Stimulated activated CD4-positive, alpha-beta T cell treated with anti-CD3 and anti-CD28 coated beads, Interleukin-12 subunit alpha, Interleukin-12 subunit beta, amount 100 ng/mL, for 24 hours (primary cell): ENCODE measurements around the gene CD300LF.

Experiments
- DNase-seq, 2 experiments: peaks; one replicate each; pipeline ENCODE4 v3.0.0-alpha.2; 2020; ENCODE audit warnings: low read depth in 2 of 2

CD300LF gene

DNA sequence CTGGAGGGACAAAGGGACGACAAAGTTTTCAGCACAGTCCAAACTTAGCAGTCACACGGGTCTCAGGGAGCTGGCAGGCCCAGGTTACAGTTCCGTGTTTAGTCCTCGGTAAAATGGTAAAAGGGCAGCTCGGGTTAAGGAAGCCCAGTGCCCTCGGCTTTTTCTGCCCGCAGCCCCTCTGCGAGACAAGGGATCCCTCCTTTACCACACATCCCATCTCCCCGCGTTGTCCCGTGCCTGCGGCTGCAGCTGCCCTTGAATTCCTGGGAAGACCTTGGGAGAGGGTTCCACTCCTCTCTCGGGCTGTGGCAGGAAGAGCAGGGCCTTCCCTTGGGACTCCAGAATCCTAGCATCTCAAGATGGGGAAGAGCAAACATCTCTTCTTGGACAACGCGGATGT, 17.1 kb upstream of the CD300LF start:
- no peak for DNase-seq

DNA sequence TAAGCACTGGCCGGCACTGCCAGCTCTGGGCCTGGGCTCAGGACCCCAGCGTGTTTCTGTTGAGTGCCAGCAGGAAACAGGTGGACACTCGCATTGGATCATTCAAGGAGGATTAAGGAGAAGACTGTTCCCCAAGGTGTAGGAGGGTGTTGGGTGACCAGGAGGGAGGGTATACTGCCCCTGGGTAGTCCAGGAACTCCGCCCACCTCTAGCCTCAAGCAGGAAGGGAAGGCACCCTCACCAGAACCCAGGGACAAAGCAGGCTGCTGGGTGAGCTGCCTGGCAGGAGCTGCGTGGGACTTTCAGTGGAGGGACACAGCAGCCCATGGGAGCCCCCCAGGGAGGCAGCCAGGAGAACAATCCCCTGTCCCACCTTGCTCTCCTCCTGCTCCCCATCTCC, 16.6 kb upstream of the CD300LF start:
- no peak for DNase-seq

DNA sequence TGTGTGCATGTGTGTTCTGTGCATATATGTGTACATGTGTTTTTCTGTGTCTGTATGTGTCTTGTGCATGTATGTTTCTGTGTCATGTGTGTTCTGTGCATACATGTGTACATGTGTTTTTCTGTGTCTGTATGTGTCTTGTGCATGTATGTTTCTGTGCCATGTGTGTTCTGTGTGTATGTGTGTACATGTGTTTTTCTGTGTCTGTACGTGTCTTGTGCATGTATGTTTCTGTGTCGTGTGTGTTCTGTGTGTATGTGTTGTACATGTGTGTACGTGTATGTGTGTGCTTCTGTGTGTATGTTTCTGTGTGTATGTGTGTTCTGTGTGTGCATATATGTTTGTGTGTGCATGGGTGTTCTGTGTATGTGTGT, 16.0 kb upstream of the CD300LF start:
- DNase-seq, result no peak

DNA sequence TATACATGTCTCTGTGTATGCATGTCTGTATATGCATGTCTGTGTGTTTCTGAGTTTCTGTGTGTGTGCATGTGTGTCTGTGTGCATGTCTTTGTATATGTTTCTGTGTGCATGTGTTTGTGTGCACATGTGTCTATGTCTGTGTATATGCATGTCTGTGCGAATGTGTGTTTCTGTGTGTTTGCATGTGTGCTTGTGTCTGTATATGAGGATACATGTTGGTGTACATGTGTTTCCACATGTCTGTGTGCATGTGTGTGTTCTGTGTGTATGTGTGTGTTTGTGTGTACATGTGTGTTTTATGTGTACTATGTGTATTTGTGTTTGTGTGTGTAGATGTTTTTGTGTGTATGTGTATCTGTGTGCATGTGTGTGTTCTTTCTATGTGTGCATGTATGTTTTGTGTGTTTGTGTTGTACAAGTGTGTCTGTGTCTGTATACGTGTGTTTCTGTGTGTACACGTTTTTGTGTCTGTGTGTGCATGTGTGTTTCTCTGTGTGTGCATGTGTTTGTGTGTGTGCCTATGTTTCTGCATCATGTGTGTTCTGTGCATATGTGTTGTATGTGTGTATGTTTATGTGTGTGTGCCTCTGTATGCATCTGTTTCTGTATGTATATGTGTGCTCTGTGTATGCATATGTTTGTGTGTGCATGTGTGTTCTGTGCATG, 15.4 kb upstream of the CD300LF start:
- no peak for DNase-seq

DNA sequence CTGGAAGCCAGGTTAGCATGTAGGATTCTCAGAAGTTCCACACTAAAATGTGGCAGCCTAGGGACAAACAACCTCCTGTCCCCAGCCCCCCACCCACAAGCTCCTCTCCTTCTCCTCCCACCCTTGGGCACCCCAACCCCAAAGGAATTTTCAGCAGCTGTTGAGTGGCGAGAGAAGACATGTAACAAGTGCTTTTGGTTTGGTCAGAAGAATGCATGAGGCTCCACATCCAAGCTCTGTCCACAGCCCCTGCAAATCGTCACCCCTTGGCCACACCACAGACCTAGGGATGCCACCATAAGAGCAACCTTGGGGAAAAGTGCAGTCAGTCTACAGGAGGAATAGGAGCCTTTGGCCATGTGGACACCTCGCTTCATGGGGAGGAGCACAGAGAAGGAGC, 12.4 kb upstream of the CD300LF start:
- DNase-seq, result no peak

DNA sequence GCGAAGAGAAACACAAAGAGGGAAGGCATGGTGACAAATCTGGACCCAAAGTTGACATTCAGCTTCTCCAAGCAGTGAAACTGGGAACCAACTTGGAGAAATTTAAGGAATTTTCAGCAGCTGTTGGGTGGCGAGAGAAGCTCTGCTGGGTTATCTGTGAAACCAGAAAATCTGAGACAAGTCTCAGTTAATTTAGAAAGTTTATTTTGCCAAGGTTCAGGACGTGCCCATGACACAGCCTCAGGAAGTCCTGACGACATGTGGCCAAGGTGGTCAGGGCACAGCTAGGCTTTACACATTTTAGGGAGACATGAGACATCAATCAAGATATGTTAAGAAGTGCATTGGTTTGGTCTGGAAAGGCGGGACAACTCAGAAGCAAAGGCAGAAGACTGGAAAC, 11.2 kb upstream of the CD300LF start:
- DNase-seq, result no peak

DNA sequence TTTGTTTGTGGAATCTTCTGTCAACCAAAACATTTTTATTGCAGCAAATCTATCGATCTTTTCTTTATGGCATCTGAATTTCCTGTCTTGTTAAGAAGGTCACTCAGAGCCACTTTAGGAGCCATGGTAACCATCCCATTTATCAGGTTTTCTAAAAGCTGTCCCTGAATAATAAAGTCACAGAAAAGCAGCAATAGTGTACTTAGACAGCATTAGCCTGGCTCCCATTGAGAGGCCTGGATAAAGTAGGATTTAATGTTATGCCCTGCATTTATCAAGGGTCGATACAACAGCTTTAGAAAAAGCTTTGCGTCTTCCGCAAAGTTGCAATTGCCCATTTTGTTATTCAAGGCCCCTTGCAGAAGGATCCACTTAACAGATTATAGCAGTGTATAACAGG, 10.1 kb upstream of the CD300LF start:
- no peak for DNase-seq

DNA sequence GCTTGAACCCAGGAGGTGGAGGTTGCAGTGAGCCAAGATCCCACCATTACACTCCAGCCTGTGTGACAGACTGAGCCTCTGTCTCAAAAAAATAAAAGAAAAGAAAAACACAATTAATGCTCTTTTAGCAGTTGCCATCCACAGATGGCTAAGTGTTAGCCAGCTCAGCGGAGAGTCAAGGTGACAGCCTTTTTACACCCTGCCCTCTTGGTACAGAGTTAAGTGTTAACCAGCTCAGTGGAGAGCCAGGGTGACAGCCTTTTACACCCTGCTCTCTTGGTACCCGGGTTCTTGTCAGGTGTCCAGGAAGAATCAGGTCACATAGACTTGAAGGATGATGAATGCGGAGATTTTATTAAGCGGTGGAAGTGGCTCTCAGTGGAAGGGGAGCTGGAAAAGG, 7.8 kb upstream of the CD300LF start:
- no peak for DNase-seq

DNA sequence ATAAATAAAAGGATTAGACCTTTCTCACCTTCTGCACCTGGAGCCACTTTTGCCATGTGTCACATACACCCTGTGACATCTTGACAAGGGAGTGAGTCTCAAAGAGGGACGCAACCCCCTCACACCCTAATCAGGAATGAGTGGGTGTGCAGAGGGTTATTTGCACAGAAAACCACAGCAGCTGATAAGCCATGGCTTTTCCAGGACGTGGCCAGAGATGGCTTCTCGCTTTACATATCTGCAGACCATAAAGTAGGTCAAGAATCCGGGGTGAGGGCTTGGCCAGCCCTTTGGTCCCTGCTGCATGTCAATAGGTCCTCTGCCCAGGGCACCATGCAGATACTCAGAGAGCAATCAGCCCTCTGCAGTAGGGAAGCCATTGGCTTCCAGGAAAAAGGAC, 2.4 kb upstream of the CD300LF start:
- no peak for DNase-seq

DNA sequence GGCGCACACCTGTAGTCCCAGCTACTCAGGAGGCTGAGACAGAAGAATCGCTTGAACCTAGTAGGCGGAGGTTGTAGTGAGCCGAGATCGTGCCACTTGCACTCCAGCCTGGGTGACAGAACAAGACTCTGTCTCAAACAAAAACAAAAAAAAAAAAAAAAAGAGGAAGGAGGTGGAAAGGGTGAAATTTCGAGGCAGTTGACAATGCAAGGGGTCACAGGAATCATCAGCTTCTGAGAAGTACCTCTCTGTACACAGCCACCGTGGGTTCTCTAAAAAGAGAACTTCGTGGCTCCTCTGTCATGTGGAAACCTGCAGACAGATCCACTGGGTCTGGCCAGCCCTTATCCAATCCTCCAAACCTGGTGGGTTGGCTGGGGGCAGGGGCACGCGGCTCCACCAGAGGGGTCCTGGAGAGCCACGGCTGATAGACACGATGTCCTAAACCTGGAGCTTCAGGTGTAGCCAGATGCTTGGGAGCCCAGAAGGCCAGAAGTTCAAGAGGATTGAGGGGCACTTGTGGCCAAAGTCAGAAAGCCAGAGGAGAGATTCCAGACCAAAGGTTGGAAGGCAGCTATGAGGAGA, 540 bp upstream of the CD300LF start:
- DNase-seq, result no peak

DNA sequence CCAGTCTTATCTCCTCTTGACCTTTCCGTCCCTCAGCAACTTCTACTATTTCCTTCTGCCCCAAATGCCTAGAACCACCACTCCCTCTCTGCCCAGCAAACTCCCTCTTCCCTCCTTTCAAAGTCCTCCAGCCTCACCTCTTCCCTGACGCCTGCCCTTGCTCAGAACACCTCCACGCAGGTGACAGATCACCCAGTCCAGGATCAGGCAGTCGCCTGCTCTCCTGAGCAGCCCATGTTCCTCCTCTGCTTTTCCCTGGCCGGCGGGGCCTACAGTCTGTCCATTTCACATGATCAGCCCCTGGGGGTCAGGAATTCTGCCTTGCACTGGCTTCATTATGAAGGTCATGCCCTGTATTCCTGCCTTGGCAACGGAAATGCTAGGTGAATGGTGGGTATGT, 422 bp downstream of the CD300LF start:
- DNase-seq, result no peak

DNA sequence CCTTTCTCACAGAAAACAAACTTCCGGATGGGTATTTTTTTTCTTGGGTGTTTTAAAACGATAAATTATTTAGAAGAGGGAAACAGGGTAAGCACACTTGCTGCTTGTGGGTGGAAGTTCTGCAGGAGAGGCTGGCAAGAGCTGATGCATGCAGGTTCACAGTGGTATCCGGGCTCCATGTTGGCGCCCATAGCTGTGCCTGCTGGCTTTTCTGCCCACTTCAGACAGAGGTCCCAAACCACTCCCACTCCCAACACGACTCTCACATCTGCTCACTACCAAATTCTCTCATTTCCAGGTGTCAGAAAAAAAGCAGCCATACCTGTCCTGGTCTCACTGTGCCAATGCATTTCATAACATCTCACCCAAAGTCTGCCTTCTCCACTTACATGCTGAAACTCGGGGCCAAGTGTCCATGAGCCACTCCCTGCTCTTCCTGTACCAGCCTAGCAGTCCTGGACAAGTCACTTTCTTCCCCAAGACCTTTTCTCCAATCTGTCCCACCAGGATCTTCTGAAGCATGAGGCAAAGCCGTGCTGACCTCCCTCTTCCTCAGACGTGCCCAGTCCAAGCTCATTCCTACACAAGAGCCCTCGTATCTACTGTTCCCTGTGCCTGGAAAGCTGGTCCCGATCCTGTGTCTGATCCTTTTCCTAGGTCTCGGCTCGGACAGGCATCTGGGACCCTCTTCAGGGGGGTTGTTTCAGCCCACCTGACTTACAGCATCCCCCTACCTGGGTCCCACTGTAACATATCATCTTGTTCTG, 1.5 kb downstream of the CD300LF start:
- DNase-seq, result no peak

DNA sequence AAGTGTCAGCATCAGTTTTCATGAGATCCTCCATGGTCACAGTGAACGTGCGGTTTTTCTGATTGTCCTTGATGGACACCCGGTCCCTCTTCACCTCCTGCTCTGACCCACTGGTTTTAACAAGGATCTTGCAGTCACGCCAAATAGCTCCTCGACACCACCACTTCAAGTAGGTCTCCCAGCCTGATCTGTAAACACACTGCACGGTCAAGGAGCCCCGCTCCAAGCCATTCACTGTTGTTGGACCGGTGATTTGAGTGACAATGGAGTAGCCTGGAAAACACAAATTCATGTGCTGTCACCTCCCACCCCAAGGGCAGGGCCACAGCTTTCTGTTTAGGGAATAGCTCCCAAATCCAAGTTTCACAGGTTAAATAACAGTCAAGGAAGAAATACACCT, 8.2 kb downstream of the CD300LF start:
- no peak for DNase-seq

DNA sequence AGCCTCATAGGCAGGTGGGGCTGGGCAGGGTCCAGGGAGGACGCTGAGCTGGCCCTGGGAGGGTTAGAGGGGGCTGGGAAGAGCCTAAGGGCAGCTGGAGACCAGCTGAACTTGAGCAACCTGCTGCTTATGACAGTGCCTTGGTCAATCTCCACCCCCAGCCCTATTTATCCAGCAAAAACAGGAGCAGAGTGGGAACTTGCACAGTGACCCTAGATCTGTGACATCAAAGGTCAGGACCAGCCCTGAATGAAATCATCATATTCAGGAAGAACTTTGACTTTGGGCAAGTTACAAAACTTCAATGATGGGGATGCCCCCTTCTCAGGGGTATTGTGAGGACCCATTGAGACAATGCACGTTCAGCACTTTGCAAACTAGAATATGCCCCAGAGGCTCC, 9.4 kb downstream of the CD300LF start:
- DNase-seq, result no peak

DNA sequence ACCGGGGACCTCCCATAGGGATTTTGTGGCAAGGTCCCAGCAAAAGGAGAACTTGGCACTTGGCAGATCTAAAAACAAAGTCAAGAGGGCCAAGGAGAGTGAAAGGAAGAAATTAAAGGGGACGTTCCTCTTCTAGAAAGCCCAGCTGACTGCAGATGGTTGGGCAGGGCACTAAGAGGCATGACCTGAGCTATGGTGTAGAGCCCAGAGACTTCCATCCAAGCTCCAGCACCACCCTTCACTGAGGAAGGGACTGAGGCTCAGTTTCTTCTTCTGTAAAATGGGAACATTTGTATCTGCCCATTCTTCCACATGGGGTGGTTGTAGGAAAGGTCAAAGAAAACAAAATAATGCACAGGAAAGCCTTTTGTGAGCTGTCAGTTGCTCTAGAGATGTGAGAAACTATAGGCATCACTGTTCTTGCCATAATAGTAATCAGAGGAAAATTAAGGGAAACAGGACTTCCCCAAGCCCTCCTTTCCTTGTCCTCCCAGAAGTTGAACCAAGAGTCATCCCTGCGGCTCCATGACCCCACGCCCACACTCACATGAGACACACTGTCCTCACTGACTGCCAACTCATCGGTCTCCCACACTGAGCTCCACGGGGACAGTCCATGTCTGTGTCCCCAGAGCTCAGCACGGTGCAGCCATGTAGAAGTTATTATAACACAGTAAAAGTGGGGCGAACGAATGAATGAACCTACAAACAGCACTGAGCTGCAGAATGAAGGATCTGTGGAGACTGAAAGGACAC, 10.4 kb downstream of the CD300LF start:
- DNase-seq, result no peak

DNA sequence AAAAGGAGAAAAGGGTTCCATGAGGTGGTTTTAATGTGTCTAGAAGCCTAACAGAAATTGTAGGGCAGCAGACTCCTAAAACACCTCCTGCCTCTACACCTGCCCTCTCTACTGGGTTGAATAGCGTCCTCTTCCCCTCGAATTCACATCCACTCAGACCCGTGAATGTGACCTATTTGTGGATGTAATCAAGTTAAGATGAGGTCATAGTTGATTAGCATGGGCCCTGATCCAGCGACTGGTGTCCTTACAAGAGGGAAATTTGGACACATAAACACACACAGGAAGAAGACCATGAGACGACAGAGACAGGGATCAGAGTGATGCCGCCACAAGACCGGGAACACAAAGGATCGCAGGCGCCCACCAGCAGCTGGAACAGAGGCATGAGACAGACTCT, 13.5 kb downstream of the CD300LF start:
- no peak for DNase-seq

DNA sequence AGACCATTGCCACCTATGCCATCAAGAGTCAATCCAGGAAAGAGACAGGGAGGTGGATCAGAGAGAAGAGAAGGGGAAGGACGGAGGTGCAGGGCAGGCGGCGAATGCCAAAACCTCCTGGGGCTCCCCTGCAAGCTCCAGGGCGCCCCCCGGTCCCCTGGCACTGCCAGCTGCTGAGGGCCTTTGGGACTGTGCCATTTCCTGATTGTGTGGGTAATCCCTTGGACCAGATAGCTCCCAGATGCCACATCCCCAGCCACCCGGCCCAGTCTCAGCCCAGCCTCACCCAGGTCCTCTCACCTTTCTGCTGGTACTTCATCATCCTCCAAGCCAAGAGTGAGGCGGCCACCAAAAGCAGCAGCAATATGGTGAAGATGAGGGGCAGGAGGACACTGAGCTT, 14.7 kb downstream of the CD300LF start:
- DNase-seq, result no peak

DNA sequence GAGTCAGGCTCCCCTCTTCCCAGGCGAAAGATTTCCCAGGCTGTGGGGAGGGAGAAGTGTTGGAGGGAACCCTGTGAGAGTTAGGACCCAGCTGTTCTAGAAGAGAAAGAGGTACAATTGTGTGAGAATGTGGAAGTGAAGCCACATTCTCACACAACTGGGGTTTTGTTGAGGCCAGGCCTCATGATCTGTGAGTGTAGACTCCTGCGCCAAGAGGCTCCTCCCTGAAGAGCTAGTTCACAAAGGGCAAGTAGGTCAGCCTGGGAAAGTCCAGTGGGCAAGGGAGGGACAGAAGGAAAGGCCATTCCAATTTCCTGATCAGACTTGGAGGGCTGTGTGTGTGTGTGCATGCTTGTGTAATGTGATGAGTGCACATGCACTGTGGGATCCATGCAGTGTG, 15.2 kb downstream of the CD300LF start:
- no peak for DNase-seq

DNA sequence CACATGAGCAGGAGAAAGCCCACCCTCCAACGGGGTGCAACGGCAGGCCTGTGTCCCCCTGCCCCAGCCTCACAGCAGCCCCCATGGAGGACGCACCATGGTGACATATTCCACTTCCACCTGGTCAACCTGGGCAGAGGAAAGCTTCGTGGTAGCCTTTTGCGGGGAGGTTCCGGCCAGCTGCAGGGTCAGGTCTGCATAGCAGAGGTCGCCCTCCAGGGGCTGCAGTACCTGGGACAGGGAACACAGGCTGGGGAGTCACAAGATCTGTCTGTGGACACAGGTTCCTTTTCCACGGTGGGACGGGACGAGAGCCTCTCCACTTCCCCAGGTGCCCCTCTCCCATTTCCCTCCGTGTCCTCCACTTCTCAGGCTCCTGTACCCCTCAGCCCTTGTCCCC, 17.1 kb downstream of the CD300LF start:
- DNase-seq, result no peak

DNA sequence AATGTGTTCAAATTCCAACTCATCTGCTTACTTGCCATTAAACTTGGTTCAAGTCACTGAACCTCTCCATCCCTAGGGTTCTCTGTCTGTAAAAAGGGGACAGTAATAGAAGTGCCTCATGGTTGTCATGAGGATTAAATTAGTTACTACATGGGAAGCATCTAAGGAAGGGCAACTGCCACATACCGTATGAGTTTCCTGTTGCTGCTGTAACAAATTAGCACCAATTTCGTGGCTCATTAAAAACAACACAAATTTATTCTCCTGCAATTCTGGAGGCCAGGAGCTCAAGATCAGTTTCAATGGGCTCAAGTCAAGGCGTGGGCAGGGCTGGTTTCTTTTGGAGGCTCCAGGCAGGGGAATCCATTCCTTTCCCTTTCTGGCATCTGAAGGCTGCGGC, 18.6 kb downstream of the CD300LF start:
- no peak for DNase-seq

DNA sequence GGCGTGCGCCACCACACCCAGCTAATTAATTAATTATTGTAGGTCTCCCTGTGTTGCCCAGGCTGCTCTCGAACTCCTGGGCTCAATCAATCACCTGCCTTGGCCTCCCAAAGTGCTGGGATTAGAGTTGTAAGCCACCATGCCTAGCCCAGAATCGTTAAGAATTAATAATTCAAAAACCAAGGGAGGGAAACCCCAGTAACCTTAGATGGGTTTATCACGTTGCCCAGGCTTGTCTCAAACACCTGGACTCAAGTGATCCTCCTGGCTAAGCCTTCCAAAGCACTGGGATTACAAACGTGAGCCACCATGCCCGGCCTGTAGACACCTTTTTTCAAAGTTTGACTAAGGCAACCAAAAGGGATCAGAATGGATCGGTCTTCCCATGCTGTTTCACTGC, 21.6 kb downstream of the CD300LF start:
- DNase-seq, result no peak

DNA sequence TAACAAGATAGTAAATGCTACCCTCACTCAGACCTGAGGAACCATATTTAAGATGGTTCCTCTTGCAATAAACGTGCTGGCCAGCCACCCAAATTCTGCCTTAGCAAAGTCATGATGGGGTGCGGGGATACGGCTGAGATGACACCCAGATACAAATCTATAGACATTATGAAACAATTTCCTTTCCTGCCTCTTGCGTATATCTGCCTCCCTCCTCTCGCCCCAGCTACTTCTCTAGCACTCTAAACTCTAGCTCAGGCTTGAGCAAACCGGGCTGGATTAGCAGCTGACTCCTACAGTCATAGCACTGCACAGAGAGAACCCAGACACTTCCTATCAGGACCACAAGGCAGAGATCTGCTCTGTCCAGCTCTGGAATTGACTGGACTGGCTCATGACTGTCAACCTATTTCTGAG, 22.3 kb downstream of the CD300LF start:
- no peak for DNase-seq

DNA sequence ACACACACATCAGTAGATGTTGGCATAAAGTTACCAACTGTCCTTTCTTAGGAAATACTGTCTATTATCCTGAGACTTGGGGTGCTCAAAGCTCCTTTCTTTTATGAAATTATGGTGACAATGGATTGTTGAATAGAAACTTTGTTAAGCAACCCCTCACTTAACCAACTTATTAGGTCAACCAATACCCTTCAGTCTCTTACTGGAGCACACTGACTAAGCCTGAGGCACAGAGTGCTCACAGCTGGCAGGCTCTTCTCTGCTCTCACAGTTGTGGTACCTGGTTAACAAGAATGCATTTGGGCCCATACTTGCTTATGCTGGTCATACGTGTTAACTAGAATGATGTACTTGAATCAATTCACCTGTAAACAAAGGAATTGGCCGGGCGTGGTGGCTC, 24.8 kb downstream of the CD300LF start:
- DNase-seq, result no peak
